Hepatocyte (in vitro differentiated cells): ENCODE data around the gene PAIP2B. TPM values are rescaled to one million over a fixed set of nuclear protein-coding genes. Genes with fewer than 3 reads are reported as not detected.

ENCODE experiments used
- DNase-seq: peaks from one replicate; pipeline ENCODE4 v3.0.0-alpha.2; 2016; ENCODE audit warnings: low spot score
- H2AFZ ChIP-seq: fragments of 200-600 bp; sonication (generic); 2 replicates; pipeline ENCODE4 v1.6.0; 2016; ENCODE audit warnings: antibody characterized with exemption, mild to moderate bottlenecking
- H3K27ac ChIP-seq: fragments of 200-600 bp; sonication (generic); 2 replicates; pipeline ENCODE4 v1.5.1; 2016; ENCODE audit warnings: mild to moderate bottlenecking
- H3K27me3 ChIP-seq: fragments of 200-600 bp; sonication (generic); 2 replicates; pipeline ENCODE4 v1.6.1; 2016
- H3K36me3 ChIP-seq: fragments of 200-600 bp; sonication (generic); replicated peaks from 2 replicates; pipeline ENCODE4 v1.5.1; 2016; ENCODE audit warnings: low read depth; ENCODE audit not compliant: insufficient read depth
- H3K4me1 ChIP-seq: fragments of 200-600 bp; sonication (generic); 2 replicates; pipeline ENCODE4 v1.5.1; 2016; ENCODE audit warnings: mild to moderate bottlenecking, moderate library complexity; ENCODE audit not compliant: insufficient read depth
- H3K4me2 ChIP-seq: fragments of 200-600 bp; sonication (generic); 2 replicates; pipeline ENCODE4 v1.6.0; 2016
- H3K4me3 ChIP-seq: fragments of 200-600 bp; sonication (generic); 2 replicates; pipeline ENCODE4 v1.5.1; 2016; ENCODE audit warnings: mild to moderate bottlenecking
- H3K79me2 ChIP-seq: fragments of 200-600 bp; sonication (generic); 2 replicates; pipeline ENCODE4 v1.6.0; 2017; ENCODE audit warnings: mild to moderate bottlenecking
- H3K9me2 ChIP-seq: fragments of 200-600 bp; sonication (generic); replicated peaks from 2 replicates; pipeline ENCODE4 v1.6.0; 2017; ENCODE audit warnings: mild to moderate bottlenecking; ENCODE audit not compliant: insufficient read depth
- H3K9me3 ChIP-seq: fragments of 200-600 bp; sonication (generic); 2 replicates; pipeline ENCODE4 v1.5.1; 2016; ENCODE audit warnings: low read depth, mild to moderate bottlenecking
- H4K20me1 ChIP-seq: fragments of 200-600 bp; sonication (generic); 2 replicates; pipeline ENCODE4 v1.6.0; 2016; ENCODE audit warnings: mild to moderate bottlenecking; ENCODE audit not compliant: insufficient read depth, poor library complexity, severe bottlenecking
- EZH2 ChIP-seq: fragments of 200-600 bp; sonication (generic); IDR thresholded peaks from 2 replicates; pipeline ENCODE4 v1.6.1; 2016; ENCODE audit warnings: antibody characterized with exemption, mild to moderate bottlenecking, borderline replicate concordance
- EZH2phosphoT487 ChIP-seq: fragments of 200-600 bp; sonication (generic); IDR thresholded peaks from one replicate; pipeline ENCODE4 v1.6.1; 2018; ENCODE audit warnings: antibody characterized with exemption, mild to moderate bottlenecking, low read depth, moderate library complexity; ENCODE audit not compliant: unreplicated experiment, severe bottlenecking
- WGBS: methylation state at CpG from one replicate; pipeline ENCODE4 v1.1.6; 2016; ENCODE audit warnings: low lambda C conversion rate; ENCODE audit errors: missing lambda C conversion rate; 5-methylcytosine and 5-hydroxymethylcytosine counted together
- polyA plus RNA-seq: library from polyadenylated mRNA; unstranded; fragments of >200 nt; fragmentation: Nextera tagmentation; extraction: Ambion mirVana; gene quantifications from 2 replicates; pipeline ENCODE4 v1.2.1, GENCODE V29; 2016
- total RNA-seq: library from RNA; depleted of rRNA; stranded (reverse); fragments of >200 nt; gene quantifications from 2 replicates; pipeline ENCODE4 v1.2.3, GENCODE V29; 2014
- TF ChIP-seq, protein P1 (sequence below): fragments of 200-600 bp; sonication (generic); IDR thresholded peaks from 2 replicates; pipeline ENCODE4 v1.5.1; 2016; ENCODE audit warnings: antibody characterized with exemption, mild to moderate bottlenecking; ENCODE audit not compliant: poor library complexity

PAIP2B gene
- total and polyA plus RNA-seq, 2 experiments from 2014 or later = 2.6 to 4.8 TPM

DNA sequence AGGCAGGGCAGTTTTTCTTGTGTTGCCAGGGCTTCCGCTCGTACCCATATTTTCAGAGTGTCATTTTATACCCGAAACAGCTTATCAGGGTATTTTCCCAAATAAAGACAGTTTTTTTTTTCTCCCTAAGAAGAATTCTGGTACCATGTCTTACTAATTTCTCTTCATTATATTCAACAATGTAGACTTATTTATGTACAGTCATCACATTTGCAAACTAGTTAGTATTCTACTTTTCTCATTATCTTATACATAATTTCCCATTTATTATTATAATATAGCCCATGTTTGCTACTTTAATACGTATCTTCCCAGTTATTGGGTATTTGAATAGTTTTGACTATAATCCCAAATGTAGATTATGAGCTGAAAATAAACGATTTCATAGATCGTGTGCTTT lies 36.5 kb upstream of the PAIP2B start:
- Histone ChIP-seq H3K9me3 (no peaks in the 10 kb centered on the region), H3K36me3 (no peaks in the 10 kb centered on the region), H3K27me3 (peaks cover 14% of the 10 kb centered on the region), H3K4me3 (no peak overlapping the region), H3K79me2 (no peaks in the 10 kb centered on the region), H3K4me2 (no peak overlapping the region), H3K27ac (no peak overlapping the region), H3K4me1 (no peaks in the 10 kb centered on the region), H3K9me2 (no peaks in the 10 kb centered on the region), H2AFZ (no peak overlapping the region), H4K20me1 (no peaks in the 10 kb centered on the region)
- WGBS = 91% methylated on average over 6 of the region's 6 CpGs
- DNase-seq = no peak
- no peak for TF ChIP-seq EZH2
- TF ChIP-seq, protein P1, sequence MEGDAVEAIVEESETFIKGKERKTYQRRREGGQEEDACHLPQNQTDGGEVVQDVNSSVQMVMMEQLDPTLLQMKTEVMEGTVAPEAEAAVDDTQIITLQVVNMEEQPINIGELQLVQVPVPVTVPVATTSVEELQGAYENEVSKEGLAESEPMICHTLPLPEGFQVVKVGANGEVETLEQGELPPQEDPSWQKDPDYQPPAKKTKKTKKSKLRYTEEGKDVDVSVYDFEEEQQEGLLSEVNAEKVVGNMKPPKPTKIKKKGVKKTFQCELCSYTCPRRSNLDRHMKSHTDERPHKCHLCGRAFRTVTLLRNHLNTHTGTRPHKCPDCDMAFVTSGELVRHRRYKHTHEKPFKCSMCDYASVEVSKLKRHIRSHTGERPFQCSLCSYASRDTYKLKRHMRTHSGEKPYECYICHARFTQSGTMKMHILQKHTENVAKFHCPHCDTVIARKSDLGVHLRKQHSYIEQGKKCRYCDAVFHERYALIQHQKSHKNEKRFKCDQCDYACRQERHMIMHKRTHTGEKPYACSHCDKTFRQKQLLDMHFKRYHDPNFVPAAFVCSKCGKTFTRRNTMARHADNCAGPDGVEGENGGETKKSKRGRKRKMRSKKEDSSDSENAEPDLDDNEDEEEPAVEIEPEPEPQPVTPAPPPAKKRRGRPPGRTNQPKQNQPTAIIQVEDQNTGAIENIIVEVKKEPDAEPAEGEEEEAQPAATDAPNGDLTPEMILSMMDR = no peak
- no peak for TF ChIP-seq EZH2phosphoT487

DNA sequence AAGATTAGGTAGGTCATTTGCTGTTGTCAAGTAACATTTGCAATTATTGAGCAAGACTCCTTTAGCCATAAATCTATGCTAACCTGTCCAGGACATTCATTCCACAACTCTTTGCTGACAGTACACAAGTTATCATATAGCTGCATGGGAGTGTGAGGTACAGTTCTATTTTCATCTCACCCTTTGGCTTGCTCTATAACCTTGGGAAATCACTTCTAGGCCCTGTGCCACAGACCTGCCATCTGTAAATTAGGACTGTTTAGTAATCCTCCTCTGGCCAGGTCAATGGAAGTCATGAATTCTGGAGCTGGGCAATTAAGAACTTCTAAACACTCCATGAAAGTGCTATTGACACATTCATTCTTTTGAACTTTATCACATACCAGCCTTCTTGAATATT lies 34.6 kb upstream of the PAIP2B start:
- no peaks in the 10 kb centered on the region for H3K4me1 ChIP-seq
- no peaks in the 10 kb centered on the region for H3K79me2 ChIP-seq
- H3K36me3 ChIP-seq = no peaks in the 10 kb centered on the region
- DNase-seq = no peak
- no peak overlapping the region for H3K4me3 ChIP-seq
- no peak overlapping the region for H2AFZ ChIP-seq
- H3K27ac ChIP-seq = no peak overlapping the region
- no peaks in the 10 kb centered on the region for H4K20me1 ChIP-seq
- H3K9me3 ChIP-seq = no peaks in the 10 kb centered on the region
- H3K4me2 ChIP-seq = no peak overlapping the region
- peaks cover 25% of the 10 kb centered on the region for H3K27me3 ChIP-seq
- TF ChIP-seq EZH2phosphoT487 = no peak
- TF ChIP-seq, protein P1 = no peak
- TF ChIP-seq EZH2 = no peak
- no peaks in the 10 kb centered on the region for H3K9me2 ChIP-seq

DNA sequence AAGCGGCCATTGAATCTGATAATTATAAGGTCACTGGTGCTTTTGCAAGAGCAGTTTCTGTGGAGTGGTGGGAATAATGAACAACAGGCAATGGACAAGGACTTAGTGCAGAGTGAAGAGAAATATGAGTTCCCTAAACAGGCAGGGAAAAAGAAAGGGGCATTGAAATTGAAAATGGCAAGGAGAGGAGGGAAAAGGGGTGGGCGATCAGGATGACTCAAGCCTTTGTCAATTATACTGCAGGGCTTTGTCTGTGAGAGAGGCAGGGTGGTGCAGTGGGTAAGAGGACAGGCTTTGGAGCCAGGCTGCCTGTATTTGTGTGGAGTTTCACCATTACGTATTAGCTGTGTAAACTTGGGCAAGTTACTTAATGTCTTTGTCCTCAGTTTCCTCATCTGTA lies 29.5 kb upstream of the PAIP2B start:
- H3K4me1 ChIP-seq = no peaks in the 10 kb centered on the region
- H3K4me2 ChIP-seq = no peak overlapping the region
- H3K36me3 ChIP-seq = no peaks in the 10 kb centered on the region
- no peaks in the 10 kb centered on the region for H3K9me2 ChIP-seq
- DNase-seq = no peak
- no peak overlapping the region for H2AFZ ChIP-seq
- TF ChIP-seq, protein P1 = no peak
- TF ChIP-seq EZH2phosphoT487 (no peak), EZH2 (no peak)
- H3K4me3 ChIP-seq = no peak overlapping the region
- WGBS = 80% methylated on average over 3 of the region's 3 CpGs
- H4K20me1 ChIP-seq = no peaks in the 10 kb centered on the region
- H3K9me3 ChIP-seq = no peaks in the 10 kb centered on the region
- H3K27me3 ChIP-seq = peaks cover 24% of the 10 kb centered on the region
- no peaks in the 10 kb centered on the region for H3K79me2 ChIP-seq
- no peak overlapping the region for H3K27ac ChIP-seq

DNA sequence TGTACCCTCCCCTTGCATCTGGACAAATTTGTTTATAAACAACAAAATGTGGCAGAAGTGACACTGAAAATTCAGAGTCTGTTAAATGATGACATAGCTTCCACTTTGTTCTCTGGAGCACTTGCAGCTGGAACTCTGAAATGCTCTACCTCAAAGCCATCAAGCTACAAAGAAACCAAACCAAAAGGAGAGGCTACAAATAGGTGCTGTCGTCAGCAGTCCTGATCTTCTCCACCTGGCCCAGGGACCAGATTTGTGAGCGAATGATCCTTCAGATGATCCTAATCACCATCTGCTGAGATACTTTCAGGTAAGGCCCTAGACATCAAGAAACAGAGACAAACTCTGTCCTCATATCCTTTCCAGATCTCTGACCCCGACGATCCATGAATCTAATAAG lies 27.9 kb upstream of the PAIP2B start:
- H3K9me3 ChIP-seq = no peaks in the 10 kb centered on the region
- peaks cover 20% of the 10 kb centered on the region for H3K27me3 ChIP-seq
- H3K79me2 ChIP-seq = no peaks in the 10 kb centered on the region
- TF ChIP-seq, protein P1 = no peak
- H3K27ac ChIP-seq = no peak overlapping the region
- H3K4me2 ChIP-seq = no peak overlapping the region
- no peaks in the 10 kb centered on the region for H4K20me1 ChIP-seq
- H3K4me1 ChIP-seq = no peaks in the 10 kb centered on the region
- H3K36me3 ChIP-seq = no peaks in the 10 kb centered on the region
- DNase-seq = no peak
- 82% methylated on average over 4 of the region's 4 CpGs for WGBS
- no peak overlapping the region for H3K4me3 ChIP-seq
- no peak overlapping the region for H2AFZ ChIP-seq
- no peaks in the 10 kb centered on the region for H3K9me2 ChIP-seq
